Ovary (tissue), 9 donors: ENCODE data around the gene NMBR. TPM values are rescaled to one million over a fixed set of nuclear protein-coding genes. Genes with fewer than 3 reads are reported as not detected.
"Not testable (repeated sequence)": the region's sequence is repeated elsewhere in the genome, so short reads cannot be mapped to it uniquely, and the experiment has no call there.

ENCODE experiments used
- DNase-seq, 5 donors: peaks; one replicate each; pipeline ENCODE4 v3.0.0-alpha.2; 2019 to 2020
- H3K27ac ChIP-seq, 2 donors: fragments of 200-600 bp; one replicate each; pipeline versions ENCODE4 v1.5.1 to v1.8.0; 2019 to 2022
- H3K27me3 ChIP-seq: fragments of 200-600 bp; one replicate; pipeline ENCODE4 v1.8.0; 2022
- H3K36me3 ChIP-seq: fragments of 200-600 bp; sonication (generic); one replicate; pipeline ENCODE4 v1.5.1; 2019
- H3K4me1 ChIP-seq: one replicate; pipeline ENCODE4 v1.8.1; 2013; ENCODE audit warnings: mild to moderate bottlenecking, moderate library complexity; ENCODE audit not compliant: insufficient read depth
- H3K4me3 ChIP-seq: fragments of 200-600 bp; sonication (generic); one replicate; pipeline ENCODE4 v1.5.1; 2017
- H3K9me3 ChIP-seq, 2 donors: fragments of 200-600 bp in 1 of 2; sonication (generic) in 1 of 2; one replicate each; pipeline versions ENCODE4 v1.5.1 to v1.8.1; 2013 to 2019; ENCODE audit warnings: mild to moderate bottlenecking in 1 of 2, moderate library complexity in 1 of 2
- CTCF ChIP-seq, 3 donors: fragments of 450-650 bp in 2 of 3; fragments of 200-600 bp in 1 of 3; IDR thresholded peaks; one replicate each; pipeline versions ENCODE4 v1.5.1 to v1.8.0; 2016 to 2022; ENCODE audit warnings: antibody characterized with exemption in 3 of 3, mild to moderate bottlenecking in 1 of 3
- EP300 ChIP-seq: sonication (generic); formaldehyde crosslinking; IDR thresholded peaks from one replicate; pipeline ENCODE4 v1.6.1; 2017; ENCODE audit warnings: antibody characterized with exemption
- POLR2A ChIP-seq: fragments of 450-650 bp; IDR thresholded peaks from one replicate; pipeline ENCODE4 v1.6.1; 2017; ENCODE audit warnings: antibody characterized with exemption, mild to moderate bottlenecking, moderate library complexity
- WGBS, 3 donors: extraction: QIAGEN DNeasy Blood & Tissue Kit in 1 of 3; methylation state at CpG; one replicate each; pipeline versions ENCODE4 v1.1.5 to v1.1.7; 2013 to 2017; 5-methylcytosine and 5-hydroxymethylcytosine counted together
- intact Hi-C, 4 donors: fragments of 100-400 bp; cut with DNase I; formaldehyde crosslinking; loops; one replicate each; pipeline versions ENCODE4 v1.11.0 to v1.15.1; 2022 to 2023
- polyA plus RNA-seq, 2 donors: library from polyadenylated mRNA; stranded (reverse); fragments of 200-250 nt in 1 of 2; fragments of 350-450 nt in 1 of 2; fragmentation: Illumina TruSeq in 1 of 2; extraction: RNeasy Lipid Tissue Mini Kit (QIAGEN cat#74804) in 1 of 2; gene quantifications; one replicate each; pipeline ENCODE4 v1.2.3, GENCODE V29; 2013 to 2014
- total RNA-seq, 7 donors: library from RNA; depleted of rRNA in 2 of 7; stranded (reverse); fragments of >200 nt in 2 of 7; fragmentation: NEBNext Ultra II Directional in 3 of 7; extraction: Animal tissue kit (Norgen Biotek cat#: 25700) in 3 of 7; gene quantifications; one replicate each; pipeline versions ENCODE4 v1.1.0 to v1.2.4, GENCODE V29; 2016 to 2023
- donor health status: DM: no; HTN: no; CAD: no; lungs with moderate emphysema.
- donor health status: DM: no; HTN: no; CAD: no.
- donor health status: Bipolar disorder and iron deficiency.
- donor health status: DM: yes; HTN: yes; CAD: no.
- donor health status: DM: no; HTN: no; CAD: no.
- donor health status: DM: yes; HTN: yes; CAD: no.

Gene NMBR
- total and polyA plus RNA-seq, 9 donors: 0.20 TPM; not detected in 8

DNA sequence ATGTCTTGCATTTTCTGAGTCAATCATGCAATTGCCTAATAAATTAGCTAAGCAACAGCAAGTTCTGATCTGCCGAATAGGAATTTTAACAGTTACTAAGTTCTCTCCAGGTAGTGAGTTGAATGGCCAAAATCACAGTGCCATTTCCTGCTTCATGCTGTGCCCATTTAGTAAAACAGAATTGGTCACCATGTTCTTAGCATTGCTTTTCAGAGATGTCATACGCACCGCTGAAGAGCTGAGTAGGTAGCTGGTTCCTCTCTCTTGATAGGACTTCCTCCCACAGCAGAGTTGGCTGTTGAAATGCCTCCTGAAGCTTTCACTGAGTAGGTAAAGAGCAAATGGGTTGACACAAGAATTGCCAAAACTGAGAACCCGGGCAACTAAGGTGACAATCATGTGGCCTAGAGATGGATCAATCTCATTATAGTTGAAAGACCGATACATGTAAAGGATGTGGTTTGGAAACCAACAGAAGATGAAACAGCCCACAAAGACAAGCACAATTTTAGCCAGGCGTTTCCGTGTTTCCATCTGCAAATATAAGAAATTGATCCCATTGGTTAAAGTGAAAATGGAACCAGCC, 71.3 kb downstream of the NMBR start:
- 90 to 93% (median 91%) methylated on average over 7 of the region's 7 CpGs for WGBS, 3 donors
- DNase-seq: no peak
- Histone ChIP-seq H3K9me3 (no peaks in the 10 kb centered on the region), H3K4me3 (no peak overlapping the region), H3K27ac (no peak overlapping the region), H3K27me3 (no peaks in the 10 kb centered on the region), H3K4me1 (no peaks in the 10 kb centered on the region), H3K36me3 (no peaks in the 10 kb centered on the region)
- intact Hi-C loops: no loop called here
- TF ChIP-seq CTCF (IDR thresholded peaks at IDR 0.05) (no peak), EP300 (no peak), POLR2A (no peak)

GRCh38 chr6:142074516-142074915, 72.4 kb downstream of the NMBR start:
- no peak overlapping the region for H3K27ac ChIP-seq
- 65 to 85% (median 73%) methylated on average over 1 of the region's 1 CpG for WGBS, 3 donors
- DNase-seq: no peak
- H3K4me3 ChIP-seq: no peak overlapping the region
- H3K4me1 ChIP-seq: no peaks in the 10 kb centered on the region
- TF ChIP-seq CTCF (IDR thresholded peaks at IDR 0.05): no peak
- no peak for TF ChIP-seq EP300
- TF ChIP-seq POLR2A: no peak
- intact Hi-C loops: no loop called here
- no peaks in the 10 kb centered on the region for H3K9me3 ChIP-seq
- no peaks in the 10 kb centered on the region for H3K27me3 ChIP-seq
- H3K36me3 ChIP-seq: no peaks in the 10 kb centered on the region

GRCh38 chr6:142071981-142072380, 74.9 kb downstream of the NMBR start:
- intact Hi-C loops: no loop called here
- H3K36me3 ChIP-seq: no peaks in the 10 kb centered on the region
- DNase-seq: no peak

DNA sequence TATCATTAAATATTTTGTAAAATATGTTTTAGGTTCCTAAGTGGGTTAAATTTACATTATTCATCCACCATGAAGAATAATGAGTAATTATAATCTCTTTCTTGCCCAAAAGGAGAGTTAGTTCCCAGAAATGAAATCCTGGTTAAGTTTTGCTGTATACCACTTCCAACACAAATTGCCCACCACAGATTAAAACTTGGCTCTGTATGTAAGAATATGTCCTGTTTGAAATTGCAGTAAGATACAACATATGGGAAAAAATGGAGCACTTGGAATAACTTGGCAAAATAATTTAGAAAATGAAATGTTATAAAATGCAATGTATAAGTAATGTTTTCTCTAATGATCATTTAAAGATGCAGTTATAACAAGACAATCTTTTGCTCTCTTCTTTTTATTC, 78.5 kb downstream of the NMBR start:
- TF ChIP-seq POLR2A (no peak), EP300 (no peak), CTCF (IDR thresholded peaks at IDR 0.05) (no peak)
- intact Hi-C loops: no loop called here
- Histone ChIP-seq H3K4me3 (no peak overlapping the region), H3K4me1 (no peaks in the 10 kb centered on the region), H3K27ac (no peak overlapping the region), H3K36me3 (no peaks in the 10 kb centered on the region), H3K27me3 (no peaks in the 10 kb centered on the region), H3K9me3 (no peaks in the 10 kb centered on the region)
- DNase-seq: no peak

More at GRCh38 chr6:142071981-142072380, 74.9 kb downstream of the NMBR start:
- WGBS, 3 donors: 74 to 89% (median 83%) methylated on average over 3 of the region's 3 CpGs
- Histone ChIP-seq H3K27ac (no peak overlapping the region), H3K9me3 (no peaks in the 10 kb centered on the region), H3K4me3 (no peak overlapping the region), H3K27me3 (no peaks in the 10 kb centered on the region), H3K4me1 (no peaks in the 10 kb centered on the region)
- TF ChIP-seq CTCF (IDR thresholded peaks at IDR 0.05) (no peak), POLR2A (no peak), EP300 (no peak)

- H3K9me3 ChIP-seq, DNase-seq, H3K4me1 ChIP-seq, H3K36me3 ChIP-seq, H3K27me3 ChIP-seq, H3K27ac ChIP-seq, H3K4me3 ChIP-seq, intact Hi-C loops: not testable (repeated sequence)
- WGBS, 3 donors: 82 to 86% (median 85%) methylated on average over 4 of the region's 4 CpGs
Measured at GRCh38 chr6:142062861-142063260, 84.1 kb downstream of the NMBR start.
